T-cell (primary cell): ENCODE measurements around the gene FBXO41. TPM values are rescaled to one million over a fixed set of nuclear protein-coding genes. Genes with fewer than 3 reads are reported as not detected.

Experiments used
- ATAC-seq, 4 experiments: fragments of 200-7000 bp in 3 of 4; fragments of 150-1000 bp in 1 of 4; cut with Tn5 transposase; replicated peaks in 1 of 4; 1 replicate in 3 of 4; 2 replicates in 1 of 4; pipeline ENCODE4 v1.10.0; 2021; ENCODE audit warnings: moderate library complexity in 3 of 4, mild to moderate bottlenecking in 2 of 4, moderate number of reproducible peaks in 1 of 4
- CTCF ChIA-PET, 2 donors: fragments of 300-600 bp; sonication (Branson Sonifier 250); formaldehyde crosslinking; loops; one replicate each; lab custom pipeline; 2022; ENCODE audit warnings: antibody characterized with exemption in 2 of 2; lab: Charles Lee
- POLR2A ChIA-PET, 2 donors: fragments of 300-600 bp; sonication (Branson Sonifier 250); formaldehyde crosslinking; loops; one replicate each; lab custom pipeline; 2022; ENCODE audit warnings: antibody characterized with exemption in 2 of 2; lab: Charles Lee
- DNase-seq, 35 experiments: peaks; one replicate each; pipeline versions ENCODE4 v3.0.0 to v3.0.0-alpha.2; 2013 to 2023
- H3K27ac ChIP-seq: one replicate; pipeline ENCODE4 v1.5.1; 2013; ENCODE audit warnings: low read length
- H3K27me3 ChIP-seq, 2 experiments: replicated peaks in 1 of 2; 1 replicate in 1 of 2; 2 replicates in 1 of 2; pipeline versions ENCODE4 v1.6.1 to v1.7.0; 2013; ENCODE audit warnings: low read length in 1 of 2, mixed read lengths in 1 of 2; ENCODE audit not compliant: control insufficient read depth in 2 of 2, insufficient read depth in 2 of 2; ENCODE audit errors: extremely low read depth in 1 of 2
- H3K36me3 ChIP-seq, 2 donors: 1 replicate in 1 of 2; 2 replicates in 1 of 2; pipeline versions ENCODE4 v1.6.1 to v1.7.0; 2013; ENCODE audit warnings: low read length in 1 of 2; ENCODE audit not compliant: control insufficient read depth in 2 of 2, insufficient read depth in 1 of 2; ENCODE audit errors: extremely low read depth in 1 of 2
- H3K4me1 ChIP-seq, 2 experiments: 1 replicate in 1 of 2; 2 replicates in 1 of 2; pipeline versions ENCODE4 v1.6.1 to v1.7.0; 2013; ENCODE audit warnings: low read length in 2 of 2, mixed read lengths in 1 of 2; ENCODE audit not compliant: insufficient read depth in 2 of 2, control insufficient read depth in 1 of 2; ENCODE audit errors: extremely low read depth in 1 of 2
- H3K4me3 ChIP-seq, 2 donors: 1 replicate in 1 of 2; 2 replicates in 1 of 2; pipeline versions ENCODE4 v1.5.1 to v1.7.0; 2013; ENCODE audit warnings: mild to moderate bottlenecking in 2 of 2, low read length in 1 of 2, moderate library complexity in 1 of 2; ENCODE audit not compliant: control insufficient read depth in 1 of 2; ENCODE audit errors: extremely low read depth in 1 of 2
- H3K9me3 ChIP-seq: 2 replicates; pipeline ENCODE4 v1.7.0; 2013
- H3K27ac Mint-ChIP-seq, 2 donors: one replicate each; pipeline ENCODE4 v1.8.0; 2020 to 2021; ENCODE audit warnings: mild to moderate bottlenecking in 2 of 2, mixed read lengths in 2 of 2
- H3K27me3 Mint-ChIP-seq, 2 donors: one replicate each; pipeline ENCODE4 v1.8.0; 2021 to 2022; ENCODE audit warnings: mixed read lengths in 2 of 2
- H3K36me3 Mint-ChIP-seq: one replicate; pipeline ENCODE4 v1.8.0; 2021; ENCODE audit warnings: mixed read lengths
- H3K4me1 Mint-ChIP-seq, 3 donors: one replicate each; pipeline ENCODE4 v1.8.0; 2020 to 2022; ENCODE audit warnings: mixed read lengths in 3 of 3, mild to moderate bottlenecking in 1 of 3
- H3K4me3 Mint-ChIP-seq, 3 donors: one replicate each; pipeline ENCODE4 v1.8.0; 2020 to 2022; ENCODE audit warnings: mild to moderate bottlenecking in 3 of 3, mixed read lengths in 3 of 3, moderate library complexity in 3 of 3
- H3K9me3 Mint-ChIP-seq, 3 donors: one replicate each; pipeline ENCODE4 v1.8.0; 2020 to 2022; ENCODE audit warnings: mixed read lengths in 3 of 3
- whole genome bisulfite sequencing: methylation state at CpG from one replicate; pipeline ENCODE4 v1.1.5; 2013; ENCODE audit warnings: missing lambda C conversion rate; ENCODE audit not compliant: insufficient coverage; 5-methylcytosine and 5-hydroxymethylcytosine counted together
- total RNA-seq, 35 experiments: library from RNA in 6 of 35; stranded (reverse) in 6 of 35; fragments of 120-200 nt in 1 of 35; gene quantifications; one replicate each; pipeline versions ENCODE4 v1.2.1 to v1.2.4 and lab custom pipeline; 2013 to 2026

Gene FBXO41
- total RNA-seq, 5 donors from 2014 or later (not counting 1 experiment from before 2014, with no cell fraction given): 17.6 to 23.7 (median 19.6) TPM

- Mint-ChIP-seq H3K36me3 (peaks cover 8% of the 10 kb centered on the region), H3K27me3 (peaks cover 5 to 6% of the 10 kb centered on the region in 2 donors), H3K4me3 (peak overlapping the region; percentile 76 to 84 (median 79)), H3K4me1 (peaks cover 11 to 23% (median 19%) of the 10 kb centered on the region in 3 donors), H3K27ac (peak overlapping the region in 1 of 2 donors; percentile 64), H3K9me3 (no peaks in the 10 kb centered on the region)
- H3K27me3 ChIP-seq: peaks cover 0 to 2% of the 10 kb centered on the region in 2 experiments
- POLR2A ChIA-PET: no interaction called here
- H3K4me3 ChIP-seq: peak overlapping the region; percentile 75 to 80
- CTCF ChIA-PET: interaction anchor here in 1 of 2 donors (0.8 kb wide), 1 partner anchor 102 kb away, joined by 3 read pairs; the partner anchor contains the start of gene ALMS1
- ATAC-seq: peak; percentile 7 to 39 (median 33)
- DNase-seq: peak in 2 of 35 experiments; percentile 4 to 31
- 10% methylated on average over 23 of the region's 43 CpGs for WGBS
- H3K36me3 ChIP-seq: no peaks in the 10 kb centered on the region
- no peak overlapping the region for H3K27ac ChIP-seq
- H3K9me3 ChIP-seq: no peaks in the 10 kb centered on the region
- H3K4me1 ChIP-seq: peaks cover 5 to 22% of the 10 kb centered on the region in 2 experiments
These were observed 558 bp downstream of the FBXO41 start for GRCh38 chr2:73283545-73284295.

- H3K9me3 Mint-ChIP-seq: no peaks in the 10 kb centered on the region
- 71% methylated on average over 2 of the region's 5 CpGs for WGBS
- no peak for DNase-seq
- peak overlapping the region in 1 of 2 donors; percentile 64 for H3K27ac Mint-ChIP-seq
- no peaks in the 10 kb centered on the region for H3K36me3 ChIP-seq
- CTCF ChIA-PET: no interaction called here
- peak overlapping the region; percentile 76 to 84 (median 79) for H3K4me3 Mint-ChIP-seq
- H3K27me3 ChIP-seq: peaks cover 0 to 2% of the 10 kb centered on the region in 2 experiments
- H3K27me3 Mint-ChIP-seq: no peaks in the 10 kb centered on the region
- H3K4me3 ChIP-seq: peak overlapping the region; percentile 75 to 80
- POLR2A ChIA-PET: no interaction called here
- H3K4me1 ChIP-seq: peaks cover 5 to 22% of the 10 kb centered on the region in 2 experiments
- H3K9me3 ChIP-seq: no peaks in the 10 kb centered on the region
- H3K27ac ChIP-seq: no peak overlapping the region
- peaks cover 8% of the 10 kb centered on the region for H3K36me3 Mint-ChIP-seq
- no peak for ATAC-seq
- H3K4me1 Mint-ChIP-seq: peaks cover 11 to 23% (median 19%) of the 10 kb centered on the region in 3 donors
These were observed 1.2 kb downstream of the FBXO41 start for GRCh38 chr2:73282924-73283544.

DNA sequence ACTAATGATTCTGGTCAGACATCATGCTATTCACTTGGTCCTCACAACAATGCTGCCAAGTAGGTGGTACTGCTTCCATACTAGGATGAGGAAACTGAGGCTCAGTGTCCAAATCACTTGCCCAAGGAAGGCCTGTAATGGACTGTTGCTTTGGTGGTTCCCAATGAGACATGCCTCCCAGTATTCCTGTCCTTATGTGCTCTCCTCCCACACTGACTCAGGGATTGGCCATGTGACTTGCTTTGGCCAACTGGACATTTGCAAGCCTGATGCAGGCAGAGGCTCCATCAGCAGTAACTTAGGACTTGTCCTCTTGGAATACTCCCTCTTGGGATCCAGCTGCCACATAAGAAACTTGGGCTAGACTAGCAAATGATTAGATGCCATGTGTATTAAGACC lies 3.0 kb downstream of the FBXO41 start:
- ChIA-PET POLR2A (no interaction called here), CTCF (no interaction called here)
- Histone ChIP-seq H3K27me3 (peaks cover 0 to 2% of the 10 kb centered on the region in 2 experiments), H3K9me3 (no peaks in the 10 kb centered on the region), H3K36me3 (no peaks in the 10 kb centered on the region), H3K4me1 (peaks cover 5 to 22% of the 10 kb centered on the region in 2 experiments), H3K27ac (no peak overlapping the region), H3K4me3 (no peak overlapping the region)
- Mint-ChIP-seq H3K4me3 (no peak overlapping the region), H3K4me1 (peaks cover 11 to 23% (median 19%) of the 10 kb centered on the region in 3 donors), H3K9me3 (no peaks in the 10 kb centered on the region), H3K36me3 (peaks cover 15% of the 10 kb centered on the region), H3K27me3 (no peaks in the 10 kb centered on the region), H3K27ac (no peak overlapping the region)
- no peak for DNase-seq
- ATAC-seq: no peak

GRCh38 chr2:73279852-73280251 lies 4.4 kb downstream of the FBXO41 start:
- POLR2A ChIA-PET: no interaction called here

DNA sequence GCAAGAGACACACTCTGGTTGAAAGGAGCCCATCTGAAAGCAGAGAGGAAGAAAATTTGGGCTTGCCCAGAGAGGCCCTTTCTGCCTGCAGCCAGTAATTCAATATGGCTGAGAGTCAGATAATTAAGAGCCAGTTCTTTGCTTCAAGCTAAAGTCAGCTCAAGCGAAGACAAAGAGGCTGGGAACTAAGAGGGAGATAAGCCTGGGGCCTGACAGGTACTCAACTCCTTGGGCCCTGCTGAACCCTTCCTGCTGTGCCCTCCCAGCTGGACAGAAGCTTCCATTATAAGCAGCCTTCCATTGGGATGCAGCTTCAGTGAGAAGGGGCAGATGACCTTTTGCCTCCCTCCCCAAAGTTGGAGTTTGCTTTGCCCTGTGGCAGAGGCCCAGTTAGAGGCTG lies 12.0 kb downstream of the FBXO41 start:
- 83% methylated on average over 1 of the region's 1 CpG for WGBS
- Histone ChIP-seq H3K27me3 (no peaks in the 10 kb centered on the region), H3K9me3 (no peaks in the 10 kb centered on the region), H3K4me1 (peaks cover 3 to 13% of the 10 kb centered on the region in 2 experiments), H3K36me3 (no peaks in the 10 kb centered on the region), H3K4me3 (no peak overlapping the region), H3K27ac (no peak overlapping the region)
- H3K27me3 Mint-ChIP-seq: no peaks in the 10 kb centered on the region
- ATAC-seq (no peak), DNase-seq (no peak)
- no peaks in the 10 kb centered on the region for H3K9me3 Mint-ChIP-seq
- ChIA-PET CTCF (no interaction called here), POLR2A (interaction anchor here in 1 of 2 donors (0.6 kb wide), 1 partner anchor 111 kb away, joined by 3 read pairs; no protein-coding TSS in a partner anchor)
- peaks cover 18 to 23% (median 22%) of the 10 kb centered on the region in 3 donors for H3K4me1 Mint-ChIP-seq
- H3K36me3 Mint-ChIP-seq: peaks cover 6% of the 10 kb centered on the region
- no peak overlapping the region for H3K4me3 Mint-ChIP-seq
- no peak overlapping the region for H3K27ac Mint-ChIP-seq

More at GRCh38 chr2:73279852-73280251, 4.4 kb downstream of the FBXO41 start:
- Histone ChIP-seq H3K27me3 (peaks cover 0 to 2% of the 10 kb centered on the region in 2 experiments), H3K27ac (no peak overlapping the region), H3K9me3 (no peaks in the 10 kb centered on the region), H3K36me3 (no peaks in the 10 kb centered on the region), H3K4me3 (no peak overlapping the region), H3K4me1 (peaks cover 4 to 16% of the 10 kb centered on the region in 2 experiments)
- peaks cover 15% of the 10 kb centered on the region for H3K36me3 Mint-ChIP-seq
- peaks cover 9 to 11% (median 11%) of the 10 kb centered on the region in 3 donors for H3K4me1 Mint-ChIP-seq
- CTCF ChIA-PET: interaction anchor here in 1 of 2 donors (0.9 to 1.0 kb wide), 2 partner anchors 11 to 14 kb away, joined by 4 read pairs; partner anchors contain the start of gene EGR4
- H3K4me3 Mint-ChIP-seq: no peak overlapping the region
- DNase-seq (no peak), ATAC-seq (no peak)
- no peaks in the 10 kb centered on the region for H3K27me3 Mint-ChIP-seq
- WGBS: 85% methylated on average over 5 of the region's 9 CpGs
- H3K27ac Mint-ChIP-seq: no peak overlapping the region
- no peaks in the 10 kb centered on the region for H3K9me3 Mint-ChIP-seq

DNA sequence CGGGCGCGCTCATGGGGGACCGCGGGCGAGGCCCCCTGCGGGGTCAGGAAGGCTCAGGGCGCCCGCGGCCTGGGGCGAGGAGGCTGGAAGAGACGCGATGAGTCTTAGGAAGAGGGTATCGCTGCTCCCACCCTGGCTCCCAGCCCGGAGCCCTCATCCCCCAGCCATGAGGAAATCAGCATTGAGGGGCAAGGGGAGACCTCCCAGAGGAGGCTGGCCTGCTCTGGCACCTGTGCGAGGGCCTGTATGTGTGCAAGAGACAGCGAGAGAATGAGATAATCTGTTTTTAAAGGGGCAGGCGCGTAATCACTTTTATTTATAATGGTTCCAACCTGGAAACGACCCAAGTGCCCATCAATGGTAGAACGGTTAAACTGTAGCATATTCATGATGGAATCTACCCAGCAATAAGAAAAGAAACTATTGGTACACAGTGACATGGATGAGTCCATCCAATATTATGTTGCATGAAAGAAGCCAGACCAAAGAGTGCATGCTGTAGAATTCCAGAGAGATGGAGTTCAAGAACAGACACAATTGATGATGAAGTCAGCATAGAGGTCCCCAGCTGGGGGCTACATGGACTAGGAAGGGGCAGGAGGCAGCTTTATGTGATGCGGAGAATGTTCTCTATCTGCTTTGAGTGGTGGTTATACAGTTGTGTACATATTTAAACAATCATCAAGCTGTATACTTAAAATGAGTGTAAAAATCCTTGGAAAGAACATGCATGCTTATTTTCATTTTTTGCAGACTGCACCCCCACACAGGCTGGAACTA lies 14.4 kb downstream of the FBXO41 start:
- H3K27me3 ChIP-seq: no peaks in the 10 kb centered on the region
- H3K27ac ChIP-seq: peak overlapping the region; percentile 58
- peaks cover 6% of the 10 kb centered on the region for H3K36me3 Mint-ChIP-seq
- no peaks in the 10 kb centered on the region for H3K9me3 Mint-ChIP-seq
- H3K9me3 ChIP-seq: no peaks in the 10 kb centered on the region
- H3K27me3 Mint-ChIP-seq: no peaks in the 10 kb centered on the region
- ChIA-PET POLR2A (no interaction called here), CTCF (no interaction called here)
- peak overlapping the region; percentile 68 to 77 (median 73) for H3K4me3 Mint-ChIP-seq
- ATAC-seq (peak in 1 of 4 experiments; percentile 2), DNase-seq (no peak)
- peak overlapping the region; percentile 40 to 54 for H3K4me3 ChIP-seq
- 50% methylated on average over 15 of the region's 22 CpGs for WGBS
- peak overlapping the region; percentile 65 to 87 for H3K27ac Mint-ChIP-seq
- H3K4me1 Mint-ChIP-seq: peaks cover 21 to 30% (median 29%) of the 10 kb centered on the region in 3 donors
- H3K36me3 ChIP-seq: peaks cover 0 to 3% of the 10 kb centered on the region in 2 donors
- H3K4me1 ChIP-seq: peaks cover 3 to 13% of the 10 kb centered on the region in 2 experiments
